ENCODE data around the gene ZNF718.
"Not testable (repeated sequence)": the region's sequence is repeated elsewhere in the genome, so short reads cannot be mapped to it uniquely, and the experiment has no call there.

The ZNF718 gene

GRCh38 chr4:161496-162284, 37.4 kb downstream of the ZNF718 start:
- no peak for DNase-seq

- not testable (repeated sequence) for DNase-seq
Measured at GRCh38 chr4:169640-170039, 45.3 kb downstream of the ZNF718 start.

- DNase-seq, result not testable (repeated sequence)
Measured at GRCh38 chr4:171318-171717, 47.0 kb downstream of the ZNF718 start.

GRCh38 chr4:173666-174314, 49.5 kb downstream of the ZNF718 start:
- DNase-seq, result no peak

- no peak for DNase-seq
Measured at GRCh38 chr4:175986-176385, 51.7 kb downstream of the ZNF718 start.

GRCh38 chr4:176995-177394, 52.7 kb downstream of the ZNF718 start:
- DNase-seq, result no peak

- not testable (repeated sequence) for DNase-seq
Measured at GRCh38 chr4:182225-182624, 57.9 kb downstream of the ZNF718 start.

- DNase-seq, result no peak
Measured at GRCh38 chr4:188091-188490, 63.8 kb downstream of the ZNF718 start.

- DNase-seq, result not testable (repeated sequence)
Measured at GRCh38 chr4:195159-195558, 70.9 kb downstream of the ZNF718 start.

GRCh38 chr4:200936-201335, 76.6 kb downstream of the ZNF718 start:
- DNase-seq, result no peak

- not testable (repeated sequence) for DNase-seq
Measured at GRCh38 chr4:202822-203221, 78.5 kb downstream of the ZNF718 start.

GRCh38 chr4:205097-205756, 80.9 kb downstream of the ZNF718 start:
- DNase-seq, result no peak

- no peak for DNase-seq
Measured at GRCh38 chr4:206054-206453, 81.8 kb downstream of the ZNF718 start.

- not testable (repeated sequence) for DNase-seq
Measured at GRCh38 chr4:208416-209096, 84.3 kb downstream of the ZNF718 start.

GRCh38 chr4:211033-211511, 86.8 kb downstream of the ZNF718 start:
- DNase-seq, result no peak

GRCh38 chr4:212438-213188, 88.3 kb downstream of the ZNF718 start:
- DNase-seq, result peak; percentile 86

GRCh38 chr4:213189-213535, 88.9 kb downstream of the ZNF718 start:
- peak; percentile 49 for DNase-seq

Data from right forelimb (tissue), 1 donor.